Endothelial cell (in vitro differentiated cells): ENCODE data around the gene PCARE. TPM values are rescaled to one million over a fixed set of nuclear protein-coding genes. Genes with fewer than 3 reads are reported as not detected.

ENCODE experiments used
- DNase-seq: peaks from one replicate; pipeline ENCODE4 v3.0.0; 2021; ENCODE audit warnings: low spot score
- H3K27ac Mint-ChIP-seq: one replicate; pipeline ENCODE4 v1.8.0; 2021; ENCODE audit warnings: mixed read lengths, inconsistent platforms; ENCODE audit not compliant: unreplicated experiment
- H3K27me3 Mint-ChIP-seq: one replicate; pipeline ENCODE4 v1.8.0; 2021; ENCODE audit warnings: mild to moderate bottlenecking, moderate library complexity, mixed read lengths, inconsistent platforms; ENCODE audit not compliant: unreplicated experiment
- H3K36me3 Mint-ChIP-seq: one replicate; pipeline ENCODE4 v1.8.0; 2021; ENCODE audit warnings: mild to moderate bottlenecking, low read depth, mixed read lengths, inconsistent platforms; ENCODE audit not compliant: unreplicated experiment
- H3K4me1 Mint-ChIP-seq: one replicate; pipeline ENCODE4 v1.8.0; 2021; ENCODE audit warnings: mild to moderate bottlenecking, mixed read lengths, inconsistent platforms; ENCODE audit not compliant: unreplicated experiment
- H3K4me3 Mint-ChIP-seq: one replicate; pipeline ENCODE4 v1.8.0; 2021; ENCODE audit warnings: mild to moderate bottlenecking, mixed read lengths, inconsistent platforms; ENCODE audit not compliant: unreplicated experiment
- H3K9me3 Mint-ChIP-seq: one replicate; pipeline ENCODE4 v1.8.0; 2021; ENCODE audit warnings: mixed read lengths, inconsistent platforms; ENCODE audit not compliant: unreplicated experiment
- CTCF ChIP-seq: fragments of 200-600 bp; sonication (generic); IDR thresholded peaks from one replicate; pipeline ENCODE4 v1.5.0; 2021; ENCODE audit warnings: antibody characterized with exemption; ENCODE audit not compliant: unreplicated experiment
- total RNA-seq: library from RNA; stranded (reverse); fragmentation: NEBNext Ultra II Directional; extraction: Animal tissue kit (Norgen Biotek cat#: 25700); gene quantifications from one replicate; pipeline ENCODE4 v1.2.1, GENCODE V29; 2021; ENCODE audit not compliant: unreplicated experiment

The PCARE gene
- total RNA-seq, 1 donor from 2014 or later: not detected

GRCh38 chr2:29068513-29068912 is 5.8 kb downstream of the PCARE start:
- DNase-seq: no peak
- H3K9me3 Mint-ChIP-seq: no peaks in the 10 kb centered on the region
- TF ChIP-seq CTCF: no peak
- H3K4me1 Mint-ChIP-seq: no peaks in the 10 kb centered on the region
- H3K4me3 Mint-ChIP-seq: no peak overlapping the region
- peaks cover 1% of the 10 kb centered on the region for H3K27me3 Mint-ChIP-seq
- no peak overlapping the region for H3K27ac Mint-ChIP-seq
- no peaks in the 10 kb centered on the region for H3K36me3 Mint-ChIP-seq

- H3K36me3 Mint-ChIP-seq: no peaks in the 10 kb centered on the region
- no peaks in the 10 kb centered on the region for H3K9me3 Mint-ChIP-seq
- TF ChIP-seq CTCF: no peak
- no peaks in the 10 kb centered on the region for H3K27me3 Mint-ChIP-seq
- no peaks in the 10 kb centered on the region for H3K4me1 Mint-ChIP-seq
- no peak overlapping the region for H3K27ac Mint-ChIP-seq
- no peak overlapping the region for H3K4me3 Mint-ChIP-seq
- DNase-seq: no peak
These were observed 7.2 kb downstream of the PCARE start for GRCh38 chr2:29066997-29067605.

- no peak overlapping the region for H3K27ac Mint-ChIP-seq
These were observed 8.0 kb downstream of the PCARE start for GRCh38 chr2:29066271-29066860.

GRCh38 chr2:29065068-29065811 is 9.1 kb downstream of the PCARE start:
- TF ChIP-seq CTCF: no peak
- no peak overlapping the region for H3K4me3 Mint-ChIP-seq
- DNase-seq: no peak
- no peaks in the 10 kb centered on the region for H3K9me3 Mint-ChIP-seq
- H3K4me1 Mint-ChIP-seq: no peaks in the 10 kb centered on the region
- H3K27ac Mint-ChIP-seq: no peak overlapping the region
- H3K36me3 Mint-ChIP-seq: no peaks in the 10 kb centered on the region
- no peaks in the 10 kb centered on the region for H3K27me3 Mint-ChIP-seq

More at GRCh38 chr2:29066271-29066860, 8.0 kb downstream of the PCARE start:
- no peak for DNase-seq
- H3K9me3 Mint-ChIP-seq: no peaks in the 10 kb centered on the region
- H3K4me1 Mint-ChIP-seq: no peaks in the 10 kb centered on the region
- no peak overlapping the region for H3K4me3 Mint-ChIP-seq
- no peaks in the 10 kb centered on the region for H3K27me3 Mint-ChIP-seq
- H3K36me3 Mint-ChIP-seq: no peaks in the 10 kb centered on the region
- no peak for TF ChIP-seq CTCF

- no peaks in the 10 kb centered on the region for H3K4me1 Mint-ChIP-seq
These were observed 9.6 kb downstream of the PCARE start for GRCh38 chr2:29064746-29065067.

More at GRCh38 chr2:29064746-29065067, 9.6 kb downstream of the PCARE start:
- TF ChIP-seq CTCF: no peak
- Mint-ChIP-seq H3K27me3 (no peaks in the 10 kb centered on the region), H3K9me3 (no peaks in the 10 kb centered on the region), H3K4me3 (no peak overlapping the region), H3K27ac (no peak overlapping the region), H3K36me3 (no peaks in the 10 kb centered on the region)
- no peak for DNase-seq
